Ovary (tissue), 3 donors: ENCODE measurements around the gene GPR21.

Source experiments
- CTCF ChIP-seq, 3 donors: fragments of 450-650 bp in 2 of 3; fragments of 200-600 bp in 1 of 3; IDR thresholded peaks; one replicate each; pipeline versions ENCODE4 v1.5.1 to v1.8.0; 2016 to 2022; ENCODE audit warnings: antibody characterized with exemption in 3 of 3, mild to moderate bottlenecking in 1 of 3
- EP300 ChIP-seq: sonication (generic); formaldehyde crosslinking; IDR thresholded peaks from one replicate; pipeline ENCODE4 v1.6.1; 2017; ENCODE audit warnings: antibody characterized with exemption
- donor health status: DM: no; HTN: no; CAD: no.

- TF ChIP-seq CTCF (IDR thresholded peaks at IDR 0.05) (no peak), EP300 (no peak)
Measured at GRCh38 chr9:123000371-123001068, 32.9 kb upstream of the GPR21 start.
